Activated T-cell treated with anti-CD3 and anti-CD28 coated beads, Interleukin-2, amount 50 U/mL, for 72 hours (primary cell): ENCODE measurements around the gene ABTB1. TPM values are rescaled to one million over a fixed set of nuclear protein-coding genes. Genes with fewer than 3 reads are reported as not detected.
A peak's percentile ranks its signal among the peaks of the same experiment; 100 is the strongest.

Source experiments
- ATAC-seq, 2 donors: fragments of 150-1000 bp; cut with Tn5 transposase; replicated peaks in 1 of 2; 2 replicates each; pipeline ENCODE4 v1.10.0; 2021; ENCODE audit warnings: moderate library complexity in 2 of 2, mild to moderate bottlenecking in 1 of 2
- DNase-seq, 2 donors: peaks; one replicate each; pipeline ENCODE4 v3.0.0; 2021 to 2022; ENCODE audit warnings: mixed read lengths in 1 of 2
- H3K27ac Mint-ChIP-seq: one replicate; pipeline ENCODE4 v1.8.0; 2022; ENCODE audit warnings: mild to moderate bottlenecking, moderate library complexity, mixed read lengths
- H3K27me3 Mint-ChIP-seq: one replicate; pipeline ENCODE4 v1.8.0; 2022; ENCODE audit warnings: low read depth, mixed read lengths
- H3K36me3 Mint-ChIP-seq, 2 donors: one replicate each; pipeline ENCODE4 v1.8.0; 2022; ENCODE audit warnings: mixed read lengths in 2 of 2, mild to moderate bottlenecking in 1 of 2; ENCODE audit not compliant: insufficient read depth in 2 of 2
- H3K4me1 Mint-ChIP-seq: one replicate; pipeline ENCODE4 v1.8.0; 2022; ENCODE audit warnings: low read depth, mixed read lengths
- H3K4me3 Mint-ChIP-seq, 2 donors: one replicate each; pipeline ENCODE4 v1.8.0; 2022; ENCODE audit warnings: mild to moderate bottlenecking in 2 of 2, mixed read lengths in 2 of 2, moderate library complexity in 2 of 2
- H3K9me3 Mint-ChIP-seq, 2 donors: one replicate each; pipeline ENCODE4 v1.8.0; 2022; ENCODE audit warnings: mixed read lengths in 2 of 2
- total RNA-seq, 2 donors: library from RNA; stranded (reverse); gene quantifications; one replicate each; pipeline ENCODE4 v1.2.3, GENCODE V29; 2022

ABTB1 gene
- total RNA-seq, 2 donors from 2014 or later = 24.1 to 27.0 TPM

DNA sequence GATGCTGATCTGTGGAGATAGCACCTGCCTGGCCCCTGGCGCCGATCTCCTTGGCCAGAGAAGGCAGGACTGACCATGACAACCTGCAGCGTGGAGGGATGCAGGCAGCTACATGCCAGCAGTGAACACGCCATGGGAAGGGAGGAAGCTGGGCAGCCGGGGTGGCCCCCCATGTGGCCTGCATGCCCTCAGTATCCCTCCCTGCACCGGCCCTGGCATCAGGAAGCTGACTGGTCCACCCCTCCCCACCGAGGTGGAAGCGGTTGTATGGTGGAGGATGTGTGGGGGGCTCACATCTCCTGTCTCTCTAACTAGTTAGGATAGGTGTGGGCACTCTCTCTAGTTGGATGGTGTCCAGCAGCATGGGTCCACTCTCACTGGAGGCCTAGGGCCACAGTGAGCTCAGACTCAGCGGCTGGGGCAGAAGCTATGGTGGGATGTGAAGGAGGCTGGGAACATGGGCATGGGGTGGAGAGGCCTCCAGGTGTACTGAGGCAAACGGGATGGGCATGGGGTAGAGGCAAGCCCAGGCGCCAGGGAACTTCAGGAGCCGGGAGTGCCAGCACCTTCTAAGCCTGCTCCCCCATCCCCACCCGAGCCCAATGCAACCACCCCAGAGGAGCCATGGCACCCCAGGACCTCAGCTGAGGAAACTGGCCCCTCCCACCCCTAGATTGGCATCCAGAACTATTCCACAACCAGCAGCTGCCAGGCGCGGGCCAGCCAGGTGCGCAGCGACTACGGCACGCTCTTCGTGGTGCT lies 1.8 kb upstream of the ABTB1 start:
- H3K36me3 Mint-ChIP-seq = peaks cover 2 to 5% of the 10 kb centered on the region in 2 donors
- no peaks in the 10 kb centered on the region for H3K9me3 Mint-ChIP-seq
- H3K27ac Mint-ChIP-seq = no peak overlapping the region
- no peaks in the 10 kb centered on the region for H3K27me3 Mint-ChIP-seq
- H3K4me3 Mint-ChIP-seq = peak overlapping the region; percentile 90 to 94
- peaks cover 27% of the 10 kb centered on the region for H3K4me1 Mint-ChIP-seq
- no peak for DNase-seq
- no peak for ATAC-seq

DNA sequence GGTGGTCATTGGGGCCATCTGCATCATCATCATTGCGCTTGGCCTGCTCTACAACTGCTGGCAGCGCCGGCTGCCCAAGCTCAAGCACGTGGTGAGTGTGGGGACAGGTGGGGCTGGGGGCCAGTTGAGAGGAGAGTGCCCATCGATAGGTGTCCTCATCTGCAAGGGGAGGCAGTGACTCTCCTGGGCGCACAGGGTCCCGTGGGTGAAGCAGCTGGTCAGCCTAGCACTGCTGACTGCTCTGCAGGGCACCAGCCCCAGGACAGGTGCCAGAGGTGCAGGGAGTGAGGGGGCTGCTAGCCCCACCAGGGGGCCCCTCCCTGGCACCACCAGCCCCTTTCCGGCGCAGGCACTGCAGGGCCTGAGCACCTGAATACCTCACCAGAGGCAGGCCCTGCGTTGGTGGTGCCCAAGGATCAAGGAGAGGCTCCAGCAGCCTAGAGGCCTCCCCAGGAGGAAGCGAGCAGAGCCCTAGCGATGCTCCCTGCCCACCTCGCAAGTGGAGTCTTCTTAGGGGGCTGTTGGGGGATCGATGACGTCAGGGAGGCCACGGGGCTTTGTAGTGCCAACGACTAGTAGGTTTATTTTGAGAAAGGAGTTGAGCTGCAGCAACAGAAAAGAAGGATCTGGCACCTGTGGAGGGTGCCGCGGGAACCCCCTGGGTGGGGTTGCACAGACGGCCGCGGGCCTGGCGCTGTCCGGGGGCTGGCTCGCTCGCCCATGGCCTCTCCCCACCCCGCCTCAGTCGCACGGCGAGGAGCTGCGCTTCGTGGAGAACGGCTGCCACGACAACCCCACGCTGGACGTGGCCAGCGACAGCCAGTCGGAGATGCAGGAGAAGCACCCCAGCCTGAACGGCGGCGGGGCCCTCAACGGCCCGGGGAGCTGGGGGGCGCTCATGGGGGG lies 976 bp upstream of the ABTB1 start:
- H3K4me1 Mint-ChIP-seq = peaks cover 31% of the 10 kb centered on the region
- ATAC-seq = peak; percentile 1 to 8
- peak overlapping the region; percentile 90 for H3K27ac Mint-ChIP-seq
- H3K36me3 Mint-ChIP-seq = peaks cover 2 to 5% of the 10 kb centered on the region in 2 donors
- H3K4me3 Mint-ChIP-seq = peak overlapping the region; percentile 90 to 94
- no peaks in the 10 kb centered on the region for H3K27me3 Mint-ChIP-seq
- H3K9me3 Mint-ChIP-seq = no peaks in the 10 kb centered on the region
- DNase-seq = peak; percentile 21 to 40

DNA sequence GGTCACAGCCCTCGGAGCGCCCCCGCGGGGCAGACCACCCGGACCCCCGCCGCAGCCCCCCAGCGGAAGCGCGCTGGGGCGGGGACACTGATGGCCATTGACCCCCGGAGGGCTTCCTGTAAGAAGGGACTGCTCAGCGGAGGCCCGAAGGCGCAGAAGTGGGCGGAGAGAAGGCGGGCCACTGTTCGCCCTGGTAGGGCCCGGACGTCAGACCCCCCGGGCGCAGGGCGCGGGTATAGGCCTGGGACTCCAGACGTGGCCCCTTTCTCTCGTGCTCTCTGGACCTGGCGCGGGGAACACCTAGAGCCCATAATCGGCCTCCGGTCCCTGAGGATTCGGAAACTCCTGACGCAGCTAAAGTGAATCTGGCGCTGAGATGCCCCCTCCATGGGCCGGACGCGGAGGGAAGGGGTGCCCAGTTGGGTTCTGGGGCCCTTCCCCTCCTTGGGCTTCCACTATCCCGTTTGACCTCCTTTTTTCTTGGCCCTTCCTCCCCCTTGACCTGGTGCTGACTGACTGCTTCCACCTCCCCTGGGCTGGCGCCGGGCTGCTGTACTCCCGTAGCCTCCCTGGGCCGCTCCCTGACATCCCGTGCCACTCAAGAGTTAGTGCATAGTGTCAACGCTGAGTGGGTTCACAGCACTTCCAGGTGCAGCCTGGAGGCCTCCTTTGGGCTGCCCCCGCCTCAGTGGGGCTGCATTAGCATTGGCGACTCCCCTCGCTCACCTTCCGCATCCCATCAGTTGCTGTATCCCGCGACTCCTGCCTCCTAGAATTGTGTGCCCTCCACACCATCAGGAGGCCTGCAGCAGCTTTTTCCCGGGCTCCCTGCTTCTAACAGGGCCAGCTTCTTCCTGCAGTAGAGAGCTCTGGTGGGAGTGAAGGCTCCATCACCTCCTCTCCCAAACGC lies 694 bp downstream of the ABTB1 start:
- peaks cover 2 to 5% of the 10 kb centered on the region in 2 donors for H3K36me3 Mint-ChIP-seq
- peak overlapping the region; percentile 71 for H3K27ac Mint-ChIP-seq

DNA sequence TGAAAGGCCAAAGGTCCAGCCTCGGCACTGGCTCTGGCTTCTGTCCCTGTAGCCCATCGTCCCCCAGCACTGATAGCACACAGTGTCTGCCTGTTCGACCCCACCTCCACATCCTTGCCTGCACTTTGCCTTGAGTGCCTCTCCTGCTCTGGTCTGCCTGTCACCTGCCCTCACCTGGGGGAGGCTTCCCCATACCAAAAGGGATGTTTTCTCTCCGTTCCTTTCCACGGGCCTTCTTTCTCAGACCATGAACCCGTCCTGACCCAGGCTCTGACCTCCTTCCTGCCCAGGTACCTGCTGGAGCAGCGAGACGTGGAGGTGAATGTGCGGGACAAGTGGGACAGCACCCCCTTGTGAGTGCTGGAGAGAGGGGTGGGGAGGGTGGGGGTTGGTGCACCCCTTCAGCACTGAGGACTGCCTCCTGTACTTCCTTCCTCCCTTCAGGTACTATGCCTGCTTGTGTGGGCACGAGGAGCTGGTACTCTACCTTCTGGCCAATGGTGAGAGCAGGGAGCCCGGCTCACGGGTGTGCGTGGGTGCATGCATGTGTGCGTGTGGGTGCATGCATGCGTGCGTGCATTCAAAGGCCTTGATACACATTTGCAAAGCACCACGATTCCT lies 1.5 kb downstream of the ABTB1 start:
- H3K9me3 Mint-ChIP-seq = no peaks in the 10 kb centered on the region
- peak overlapping the region; percentile 91 for H3K4me3 Mint-ChIP-seq
- H3K27me3 Mint-ChIP-seq = no peaks in the 10 kb centered on the region
- H3K36me3 Mint-ChIP-seq = peaks cover 2 to 5% of the 10 kb centered on the region in 2 donors
- H3K4me1 Mint-ChIP-seq = peaks cover 31% of the 10 kb centered on the region
- H3K27ac Mint-ChIP-seq = peak overlapping the region; percentile 71
- ATAC-seq (no peak), DNase-seq (no peak)

More for the DNA sequence above, 694 bp downstream of the ABTB1 start:
- Mint-ChIP-seq H3K27me3 (no peaks in the 10 kb centered on the region), H3K4me1 (peaks cover 31% of the 10 kb centered on the region), H3K4me3 (peak overlapping the region; percentile 91), H3K9me3 (no peaks in the 10 kb centered on the region)
- DNase-seq = peak; percentile 69 to 77
- ATAC-seq = peak; percentile 71 to 75

DNA sequence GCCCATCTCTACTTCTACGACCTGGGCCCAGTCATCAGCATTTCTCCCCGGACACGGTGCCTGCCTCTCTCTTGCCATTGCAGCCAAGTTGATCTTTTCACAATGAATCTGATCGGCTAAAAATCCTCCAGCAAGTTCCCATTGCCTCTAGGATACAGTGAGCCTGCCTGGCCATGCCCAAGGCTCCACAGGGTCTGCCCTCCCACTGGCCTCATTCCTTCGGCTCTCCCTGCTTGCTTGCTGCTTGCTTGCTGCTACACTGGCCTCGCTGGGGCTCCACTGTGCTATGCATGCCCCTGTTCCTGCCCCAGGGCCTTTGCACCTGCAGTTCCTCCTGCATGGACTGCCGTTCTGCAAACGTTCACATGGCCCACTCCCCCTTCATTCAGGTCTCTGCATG lies 2.0 kb downstream of the ABTB1 start:
- DNase-seq (no peak), ATAC-seq (no peak)
- Mint-ChIP-seq H3K4me1 (peaks cover 31% of the 10 kb centered on the region), H3K36me3 (peaks cover 2 to 5% of the 10 kb centered on the region in 2 donors), H3K9me3 (no peaks in the 10 kb centered on the region), H3K27me3 (no peaks in the 10 kb centered on the region), H3K4me3 (peak overlapping the region; percentile 21 to 91), H3K27ac (no peak overlapping the region)

DNA sequence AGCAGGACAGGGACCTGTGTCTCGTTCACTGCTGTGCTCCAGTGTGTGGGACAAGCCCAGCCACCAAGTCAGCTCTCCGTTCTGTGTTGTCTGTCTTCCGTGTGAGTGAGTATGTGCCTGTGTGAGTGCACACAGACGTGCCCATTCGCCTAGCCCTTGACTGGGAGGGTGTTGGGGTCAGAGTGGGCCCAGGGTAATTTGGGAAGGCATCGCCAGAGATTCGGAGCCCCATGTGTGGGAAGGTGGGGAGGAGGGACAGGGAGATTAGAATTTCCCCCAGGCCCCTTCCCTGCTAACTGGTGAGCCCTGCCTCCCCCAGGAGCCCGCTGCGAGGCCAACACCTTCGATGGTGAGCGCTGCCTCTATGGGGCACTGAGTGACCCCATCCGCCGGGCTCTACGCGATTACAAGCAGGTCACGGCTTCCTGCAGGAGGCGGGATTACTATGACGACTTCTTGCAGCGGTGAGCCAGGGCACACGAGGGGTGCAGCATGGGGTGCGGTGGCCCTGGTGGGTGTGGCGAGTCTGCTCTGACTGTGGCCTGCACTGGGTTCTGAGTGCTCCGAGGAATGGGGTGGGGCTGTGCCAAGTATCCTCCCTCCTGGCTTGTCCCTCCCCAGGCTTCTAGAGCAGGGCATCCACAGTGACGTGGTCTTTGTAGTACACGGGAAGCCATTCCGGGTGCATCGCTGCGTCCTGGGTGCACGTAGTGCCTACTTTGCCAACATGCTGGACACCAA lies 3.1 kb downstream of the ABTB1 start:
- peaks cover 2 to 5% of the 10 kb centered on the region in 2 donors for H3K36me3 Mint-ChIP-seq
- DNase-seq = no peak

DNA sequence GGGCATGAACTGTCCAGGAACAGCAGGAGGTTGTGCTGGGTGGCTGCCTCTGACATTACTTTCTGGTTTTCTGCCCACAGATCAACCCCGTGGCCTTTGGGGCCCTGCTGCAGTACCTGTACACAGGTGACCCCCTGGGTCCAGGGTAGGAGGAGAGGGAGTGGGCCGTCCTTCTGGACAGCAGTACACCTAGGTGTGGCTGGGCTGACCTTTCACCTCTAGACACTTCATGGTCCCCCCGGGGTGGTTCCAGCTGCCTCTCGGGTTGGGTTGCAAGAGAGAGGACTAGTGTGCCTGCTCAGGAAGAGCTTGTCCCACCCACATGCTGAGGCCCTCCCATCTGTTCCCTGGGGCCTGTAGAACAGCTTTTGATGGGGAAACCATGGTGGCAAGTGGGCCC lies 3.7 kb downstream of the ABTB1 start:
- DNase-seq = no peak
- Mint-ChIP-seq H3K36me3 (peaks cover 2 to 5% of the 10 kb centered on the region in 2 donors), H3K9me3 (no peaks in the 10 kb centered on the region), H3K27me3 (no peaks in the 10 kb centered on the region), H3K4me1 (peaks cover 33% of the 10 kb centered on the region), H3K27ac (no peak overlapping the region), H3K4me3 (no peak overlapping the region)
- no peak for ATAC-seq

More for the DNA sequence above, 3.1 kb downstream of the ABTB1 start:
- no peaks in the 10 kb centered on the region for H3K9me3 Mint-ChIP-seq
- no peak for ATAC-seq
- peaks cover 31% of the 10 kb centered on the region for H3K4me1 Mint-ChIP-seq
- no peak overlapping the region for H3K4me3 Mint-ChIP-seq
- H3K27ac Mint-ChIP-seq = no peak overlapping the region
- no peaks in the 10 kb centered on the region for H3K27me3 Mint-ChIP-seq

DNA sequence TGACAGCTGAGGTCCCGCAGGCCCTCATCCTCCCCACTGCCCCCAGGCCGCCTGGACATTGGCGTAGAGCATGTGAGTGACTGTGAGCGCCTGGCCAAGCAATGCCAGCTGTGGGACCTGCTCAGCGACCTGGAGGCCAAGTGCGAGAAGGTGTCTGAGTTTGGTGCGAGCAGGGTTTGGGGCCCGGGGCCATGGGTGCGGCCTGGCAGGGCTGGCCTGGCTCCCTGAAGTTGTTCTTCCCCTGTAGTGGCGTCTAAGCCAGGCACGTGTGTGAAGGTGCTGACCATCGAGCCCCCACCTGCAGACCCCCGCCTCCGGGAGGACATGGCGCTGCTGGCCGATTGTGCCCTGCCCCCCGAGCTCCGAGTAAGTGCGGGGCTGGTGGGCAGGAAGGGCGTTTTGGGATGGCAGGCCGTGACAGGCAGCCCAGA lies 4.2 kb downstream of the ABTB1 start:
- DNase-seq (no peak), ATAC-seq (no peak)
- Mint-ChIP-seq H3K4me1 (peaks cover 31% of the 10 kb centered on the region), H3K27me3 (no peaks in the 10 kb centered on the region), H3K9me3 (no peaks in the 10 kb centered on the region), H3K4me3 (no peak overlapping the region), H3K36me3 (peaks cover under 1 to 3% of the 10 kb centered on the region in 2 donors), H3K27ac (no peak overlapping the region)

DNA sequence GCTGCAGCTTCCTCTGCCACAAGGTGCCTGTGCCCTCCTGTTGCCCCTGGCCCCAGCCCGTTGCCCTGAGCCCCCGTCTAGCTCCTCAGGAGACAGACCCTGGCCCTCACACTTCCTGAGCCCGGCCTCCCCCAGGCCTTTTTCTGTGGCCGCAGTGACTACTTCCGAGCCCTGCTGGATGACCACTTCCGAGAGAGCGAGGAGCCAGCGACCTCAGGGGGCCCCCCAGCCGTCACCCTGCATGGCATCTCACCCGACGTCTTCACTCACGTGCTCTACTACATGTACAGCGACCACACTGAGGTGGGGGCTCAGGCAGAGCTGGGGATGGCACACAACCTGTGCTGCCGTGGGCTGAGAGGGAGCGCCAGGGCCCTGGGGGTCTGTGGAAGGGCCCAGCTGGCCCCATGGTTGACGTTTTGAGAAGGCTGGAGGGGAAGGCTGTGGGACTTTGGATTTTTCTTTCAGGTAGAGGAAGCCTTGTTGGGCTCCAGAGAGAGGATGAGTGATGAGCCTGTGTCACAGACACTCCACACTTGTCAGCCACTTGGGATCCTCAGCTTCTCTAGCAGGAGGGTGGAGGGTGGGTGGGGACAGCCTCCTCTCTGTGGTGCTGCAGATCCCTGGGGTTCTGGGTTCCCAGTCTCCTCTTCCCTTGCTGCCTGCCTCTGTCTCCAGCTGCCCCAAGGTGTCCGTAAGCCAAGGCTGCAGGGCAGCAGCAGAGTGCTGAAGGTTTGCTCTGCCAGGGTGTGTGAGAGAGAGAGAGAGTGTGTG lies 5.0 kb downstream of the ABTB1 start:
- H3K4me3 Mint-ChIP-seq = no peak overlapping the region

DNA sequence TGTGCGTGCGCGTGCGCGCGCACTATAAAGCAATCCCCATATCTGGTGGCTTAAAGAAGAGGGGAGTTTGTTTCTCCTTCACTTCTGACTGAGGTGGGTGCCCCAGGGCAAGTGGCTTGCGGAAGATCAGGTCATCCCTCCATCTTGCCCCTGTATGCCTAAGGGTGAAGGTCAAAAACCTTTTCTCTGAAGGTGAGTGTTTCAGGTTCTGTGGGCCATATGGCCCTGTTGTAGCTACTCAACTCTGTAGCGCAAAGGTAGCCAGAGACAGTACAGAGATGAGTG lies 5.5 kb downstream of the ABTB1 start:
- Mint-ChIP-seq H3K9me3 (no peaks in the 10 kb centered on the region), H3K36me3 (peaks cover 0 to 2% of the 10 kb centered on the region in 2 donors), H3K4me3 (no peak overlapping the region), H3K4me1 (peaks cover 31% of the 10 kb centered on the region), H3K27me3 (no peaks in the 10 kb centered on the region), H3K27ac (no peak overlapping the region)
- ATAC-seq (no peak), DNase-seq (no peak)

More for the DNA sequence above, 5.0 kb downstream of the ABTB1 start:
- H3K27ac Mint-ChIP-seq = no peak overlapping the region
- ATAC-seq (no peak), DNase-seq (no peak)
- peaks cover 31% of the 10 kb centered on the region for H3K4me1 Mint-ChIP-seq
- no peaks in the 10 kb centered on the region for H3K9me3 Mint-ChIP-seq
- peaks cover 0 to 2% of the 10 kb centered on the region in 2 donors for H3K36me3 Mint-ChIP-seq
- no peaks in the 10 kb centered on the region for H3K27me3 Mint-ChIP-seq
